Thoracic aorta (tissue), 2 donors: ENCODE results near the gene BTG4. TPM values are rescaled to one million over a fixed set of nuclear protein-coding genes. Genes with fewer than 3 reads are reported as not detected.

ENCODE experiments used
- ATAC-seq: fragments of 150-250 bp; one replicate; pipeline ENCODE4 v1.8.0; 2017; ENCODE audit warnings: low read depth; ENCODE audit not compliant: insufficient number of reproducible peaks, low FRiP score
- DNase-seq: peaks from one replicate; pipeline ENCODE4 v3.0.0-alpha.2; 2020; ENCODE audit warnings: low spot score
- H3K27ac ChIP-seq, 2 donors: fragments of 200-600 bp; sonication (generic); 1 replicate in 1 of 2; 2 replicates in 1 of 2; pipeline ENCODE4 v1.5.1; 2016; ENCODE audit warnings: mild to moderate bottlenecking in 2 of 2, moderate library complexity in 2 of 2
- H3K27me3 ChIP-seq: fragments of 200-600 bp; sonication (generic); replicated peaks from 2 replicates; pipeline ENCODE4 v1.6.0; 2016; ENCODE audit warnings: mild to moderate bottlenecking; ENCODE audit not compliant: insufficient read depth
- H3K36me3 ChIP-seq: fragments of 200-600 bp; sonication (generic); one replicate; pipeline ENCODE4 v1.5.1; 2016
- H3K4me1 ChIP-seq, 2 donors: fragments of 200-600 bp; sonication (generic); 1 replicate in 1 of 2; 2 replicates in 1 of 2; pipeline versions ENCODE4 v1.5.1 to v1.6.0; 2016; ENCODE audit warnings: low read depth in 2 of 2, mild to moderate bottlenecking in 1 of 2; ENCODE audit not compliant: control insufficient read depth in 1 of 2
- H3K4me3 ChIP-seq: fragments of 200-600 bp; sonication (generic); 2 replicates; pipeline ENCODE4 v1.5.1; 2016; ENCODE audit warnings: mild to moderate bottlenecking
- H3K9me3 ChIP-seq: fragments of 200-600 bp; sonication (generic); 2 replicates; pipeline ENCODE4 v1.5.1; 2016
- CTCF ChIP-seq: fragments of 200-600 bp; sonication (generic); IDR thresholded peaks from one replicate; pipeline ENCODE4 v1.5.1; 2019; ENCODE audit warnings: antibody characterized with exemption
- total RNA-seq, 2 donors: library from RNA; depleted of rRNA; stranded (reverse); fragments of >200 nt; gene quantifications; one replicate each; pipeline versions ENCODE4 v1.1.0 to v1.2.3, GENCODE V29; 2016

BTG4 gene
- total RNA-seq, 2 donors from 2014 or later: not detected

GRCh38 chr11:111479666-111480065 lies 32.5 kb downstream of the BTG4 start:
- H3K27ac ChIP-seq: no peak overlapping the region
- TF ChIP-seq CTCF: no peak
- no peak for DNase-seq
- no peaks in the 10 kb centered on the region for H3K36me3 ChIP-seq
- no peak overlapping the region for H3K4me3 ChIP-seq
- H3K27me3 ChIP-seq: no peaks in the 10 kb centered on the region
- no peak for ATAC-seq
- peaks cover 12% of the 10 kb centered on the region for H3K9me3 ChIP-seq
- H3K4me1 ChIP-seq: no peaks in the 10 kb centered on the region

- DNase-seq (no peak), ATAC-seq (no peak)
- H3K4me3 ChIP-seq: no peak overlapping the region
- H3K27me3 ChIP-seq: no peaks in the 10 kb centered on the region
- no peaks in the 10 kb centered on the region for H3K4me1 ChIP-seq
- peaks cover under 1% of the 10 kb centered on the region for H3K9me3 ChIP-seq
- no peak overlapping the region for H3K27ac ChIP-seq
- no peaks in the 10 kb centered on the region for H3K36me3 ChIP-seq
- no peak for TF ChIP-seq CTCF
Measured at GRCh38 chr11:111477898-111478297, 34.3 kb downstream of the BTG4 start.

- Histone ChIP-seq H3K27ac (no peak overlapping the region), H3K27me3 (no peaks in the 10 kb centered on the region), H3K9me3 (no peaks in the 10 kb centered on the region), H3K4me3 (no peak overlapping the region), H3K36me3 (no peaks in the 10 kb centered on the region), H3K4me1 (no peaks in the 10 kb centered on the region)
- ATAC-seq (no peak), DNase-seq (no peak)
- no peak for TF ChIP-seq CTCF
Measured at GRCh38 chr11:111476956-111477355, 35.2 kb downstream of the BTG4 start.

GRCh38 chr11:111476366-111476765 lies 35.8 kb downstream of the BTG4 start:
- ATAC-seq (no peak), DNase-seq (no peak)
- Histone ChIP-seq H3K36me3 (no peaks in the 10 kb centered on the region), H3K4me1 (no peaks in the 10 kb centered on the region), H3K9me3 (no peaks in the 10 kb centered on the region), H3K4me3 (no peak overlapping the region), H3K27me3 (no peaks in the 10 kb centered on the region), H3K27ac (no peak overlapping the region)
- TF ChIP-seq CTCF: no peak

GRCh38 chr11:111474432-111474831 lies 37.8 kb downstream of the BTG4 start:
- TF ChIP-seq CTCF: no peak
- no peak for ATAC-seq
- DNase-seq: no peak
- no peaks in the 10 kb centered on the region for H3K27me3 ChIP-seq
- H3K4me3 ChIP-seq: no peak overlapping the region
- H3K4me1 ChIP-seq: no peaks in the 10 kb centered on the region
- no peaks in the 10 kb centered on the region for H3K9me3 ChIP-seq
- H3K27ac ChIP-seq: no peak overlapping the region
- no peaks in the 10 kb centered on the region for H3K36me3 ChIP-seq
